H9 (cell line): ENCODE results near the gene DDX19B. TPM values are rescaled to one million over a fixed set of nuclear protein-coding genes. Genes with fewer than 3 reads are reported as not detected.

Source experiments
- DNase-seq: peaks from one replicate; pipeline ENCODE4 v3.0.0-alpha.2; 2017
- H2AFZ ChIP-seq: one replicate; pipeline ENCODE4 v1.6.1; 2013; ENCODE audit warnings: mild to moderate bottlenecking, low read length, control low read depth, moderate library complexity
- H2AK5ac ChIP-seq: 2 replicates; pipeline ENCODE4 v1.6.1; 2013; ENCODE audit warnings: low read length, control low read depth, mixed read lengths; ENCODE audit not compliant: insufficient read length
- H2BK120ac ChIP-seq: one replicate; pipeline ENCODE4 v1.6.1; 2013; ENCODE audit warnings: low read depth, mild to moderate bottlenecking, low read length, control low read depth, inconsistent platforms; ENCODE audit not compliant: poor library complexity, severe bottlenecking
- H2BK12ac ChIP-seq: 2 replicates; pipeline ENCODE4 v1.6.1; 2013; ENCODE audit warnings: low read length, control low read depth, mixed read lengths, low read depth; ENCODE audit not compliant: insufficient read length
- H2BK15ac ChIP-seq: 2 replicates; pipeline ENCODE4 v1.6.1; 2013; ENCODE audit warnings: low read depth, low read length, control low read depth
- H2BK20ac ChIP-seq: one replicate; pipeline ENCODE4 v1.6.1; 2013; ENCODE audit warnings: low read depth, mild to moderate bottlenecking, low read length, control low read depth, inconsistent platforms; ENCODE audit not compliant: poor library complexity, severe bottlenecking
- H2BK5ac ChIP-seq: 2 replicates; pipeline ENCODE4 v1.6.1; 2013; ENCODE audit warnings: low read length, control low read depth, mixed read lengths; ENCODE audit not compliant: insufficient read length
- H3K14ac ChIP-seq: 2 replicates; pipeline ENCODE4 v1.6.1; 2013; ENCODE audit warnings: low read length, control low read depth; ENCODE audit not compliant: insufficient read depth
- H3K18ac ChIP-seq: 2 replicates; pipeline ENCODE4 v1.6.1; 2013; ENCODE audit warnings: low read depth, mild to moderate bottlenecking, mixed read lengths, low read length, control low read depth; ENCODE audit not compliant: insufficient read length
- H3K23ac ChIP-seq: 2 replicates; pipeline ENCODE4 v1.6.1; 2013; ENCODE audit warnings: low read length, control low read depth, mixed read lengths, low read depth; ENCODE audit not compliant: insufficient read length
- H3K23me2 ChIP-seq: 2 replicates; pipeline ENCODE4 v1.6.1; 2013; ENCODE audit warnings: low read depth, mild to moderate bottlenecking, mixed read lengths, low read length, control low read depth; ENCODE audit not compliant: insufficient read length, poor library complexity, severe bottlenecking
- H3K27ac ChIP-seq: 2 replicates; pipeline ENCODE4 v1.5.1; 2013; ENCODE audit warnings: low read length, control low read depth, mixed read lengths, low read depth; ENCODE audit not compliant: insufficient read length
- H3K27me3 ChIP-seq: 2 replicates; pipeline ENCODE4 v1.6.1; 2013; ENCODE audit warnings: low read length, control low read depth, inconsistent platforms; ENCODE audit not compliant: insufficient read depth
- H3K4ac ChIP-seq: 2 replicates; pipeline ENCODE4 v1.6.1; 2013; ENCODE audit warnings: low read depth, mild to moderate bottlenecking, control low read depth, inconsistent platforms, low read length, moderate library complexity
- H3K4me1 ChIP-seq: 2 replicates; pipeline ENCODE4 v1.6.1; 2013; ENCODE audit warnings: low read length, control low read depth, inconsistent platforms; ENCODE audit not compliant: insufficient read depth
- H3K4me2 ChIP-seq: 2 replicates; pipeline ENCODE4 v1.6.1; 2013; ENCODE audit warnings: low read length, control low read depth, mixed read lengths; ENCODE audit not compliant: insufficient read length, insufficient read depth
- H3K56ac ChIP-seq: 2 replicates; pipeline ENCODE4 v1.6.1; 2013; ENCODE audit warnings: low read depth, mild to moderate bottlenecking, mixed read lengths, low read length, control low read depth; ENCODE audit not compliant: insufficient read length
- H3K79me1 ChIP-seq: 2 replicates; pipeline ENCODE4 v1.6.1; 2013; ENCODE audit warnings: low read depth, mild to moderate bottlenecking, moderate library complexity, low read length, control low read depth, inconsistent platforms; ENCODE audit not compliant: insufficient read depth, poor library complexity, severe bottlenecking
- H3K79me2 ChIP-seq: 2 replicates; pipeline ENCODE4 v1.6.1; 2013; ENCODE audit warnings: low read length, control low read depth, inconsistent platforms; ENCODE audit not compliant: insufficient read depth
- H3K9ac ChIP-seq: 2 replicates; pipeline ENCODE4 v1.6.1; 2013; ENCODE audit warnings: low read length, control low read depth, mixed read lengths; ENCODE audit not compliant: insufficient read length; ENCODE audit errors: extremely low read depth
- H3K9me3 ChIP-seq: one replicate; pipeline ENCODE4 v1.6.1; 2013; ENCODE audit warnings: low read depth, low read length, inconsistent platforms; ENCODE audit not compliant: control insufficient read depth
- H3T11ph ChIP-seq: one replicate; pipeline ENCODE4 v1.6.1; 2013; ENCODE audit warnings: mild to moderate bottlenecking, low read length, control low read depth, inconsistent platforms
- H4K20me1 ChIP-seq: one replicate; pipeline ENCODE4 v1.6.1; 2013; ENCODE audit not compliant: control insufficient read depth, insufficient read length, insufficient read depth
- H4K5ac ChIP-seq: 2 replicates; pipeline ENCODE4 v1.6.1; 2013; ENCODE audit warnings: low read depth, mild to moderate bottlenecking, mixed read lengths, low read length, control low read depth; ENCODE audit not compliant: insufficient read length
- H4K8ac ChIP-seq: replicated peaks from 2 replicates; pipeline ENCODE4 v1.6.1; 2013; ENCODE audit warnings: low read length, control low read depth, mixed read lengths, low read depth; ENCODE audit not compliant: insufficient read length
- H4K91ac ChIP-seq: 2 replicates; pipeline ENCODE4 v1.6.1; 2013; ENCODE audit warnings: low read depth, mild to moderate bottlenecking, moderate library complexity, mixed read lengths, low read length, control low read depth; ENCODE audit not compliant: insufficient read length
- H3K27ac Mint-ChIP-seq, 3 experiments: 2 replicates in 2 of 3; 3 replicates in 1 of 3; pipeline ENCODE4 v1.8.0; 2020 to 2021; ENCODE audit warnings: mixed read lengths in 3 of 3, mild to moderate bottlenecking in 1 of 3, moderate library complexity in 1 of 3
- H3K27me3 Mint-ChIP-seq: 2 replicates; pipeline ENCODE4 v1.8.0; 2021; ENCODE audit warnings: low read depth, mild to moderate bottlenecking, moderate library complexity, mixed read lengths
- H3K36me3 Mint-ChIP-seq, 3 experiments: 2 replicates in 2 of 3; 3 replicates in 1 of 3; pipeline ENCODE4 v1.8.0; 2020 to 2021; ENCODE audit warnings: low read depth in 3 of 3, mixed read lengths in 3 of 3; ENCODE audit not compliant: insufficient read depth in 1 of 3
- H3K4me1 Mint-ChIP-seq, 2 experiments: 2 replicates each; pipeline ENCODE4 v1.8.0; 2020; ENCODE audit warnings: mixed read lengths in 2 of 2
- H3K4me3 Mint-ChIP-seq, 2 experiments: 2 replicates in 1 of 2; 3 replicates in 1 of 2; pipeline ENCODE4 v1.8.0; 2020 to 2021; ENCODE audit warnings: mild to moderate bottlenecking in 2 of 2, mixed read lengths in 2 of 2, moderate library complexity in 1 of 2
- H3K9me3 Mint-ChIP-seq, 2 experiments: 2 replicates in 1 of 2; 3 replicates in 1 of 2; pipeline ENCODE4 v1.8.0; 2020; ENCODE audit warnings: mild to moderate bottlenecking in 2 of 2, mixed read lengths in 2 of 2, moderate library complexity in 1 of 2
- WGBS: extraction: QIAGEN DNeasy Blood & Tissue Kit; methylation state at CpG from one replicate; pipeline ENCODE4 v1.1.7; 2013; ENCODE audit warnings: missing lambda C conversion rate, low lambda C conversion rate, mixed read lengths; ENCODE audit not compliant: insufficient read length; ENCODE audit errors: extremely low coverage; 5-methylcytosine and 5-hydroxymethylcytosine counted together
- total RNA-seq: library from RNA; stranded (reverse); gene quantifications from 2 replicates; pipeline ENCODE4 v1.2.1, GENCODE V29; 2021
- TF ChIP-seq, protein P1 (sequence below): fragments of 200-600 bp; sonication (generic); conservative IDR thresholded peaks from 3 replicates; pipeline ENCODE4 v1.8.0; 2021; ENCODE audit warnings: antibody characterized with exemption, mild to moderate bottlenecking

DDX19B gene
- total RNA-seq, 1 experiment from 2014 or later: 47.3 TPM

DNA sequence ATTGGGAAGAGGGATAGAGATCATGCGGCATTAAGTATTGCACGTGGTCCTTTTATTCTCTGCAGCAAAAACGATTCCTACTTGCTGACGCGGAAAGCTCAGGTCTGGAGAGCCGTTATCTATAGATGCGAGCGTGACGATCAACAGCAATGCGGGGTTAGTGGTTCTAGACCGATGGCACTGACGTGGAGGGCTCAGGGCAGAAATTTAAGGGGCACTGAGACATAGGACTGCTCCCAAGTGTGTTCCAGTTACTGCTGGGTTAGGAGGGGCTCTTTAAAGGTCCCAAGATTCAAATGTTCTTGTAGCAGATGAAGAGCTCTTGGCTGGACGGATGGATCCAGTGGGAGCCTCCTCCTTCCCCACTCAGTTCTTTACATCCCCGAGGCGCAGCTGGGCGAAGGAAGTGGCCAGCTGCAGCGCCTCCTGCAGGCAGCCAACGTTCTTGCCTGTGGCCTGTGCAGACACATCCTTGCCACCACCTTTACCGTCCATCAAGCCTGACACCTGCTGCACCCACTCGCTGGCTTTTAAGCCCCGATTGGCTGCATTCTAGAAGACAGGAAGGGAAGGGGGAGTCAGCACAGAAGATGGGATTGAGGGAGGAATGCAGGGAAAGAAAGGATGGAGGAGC, 46.5 kb upstream of the DDX19B start:
- Histone ChIP-seq H3K27me3 (no peaks in the 10 kb centered on the region), H2BK20ac (no peak overlapping the region), H3T11ph (no peak overlapping the region), H4K8ac (no peak overlapping the region), H3K4me1 (no peaks in the 10 kb centered on the region), H2BK12ac (no peak overlapping the region), H2AK5ac (no peak overlapping the region), H3K4ac (no peak overlapping the region), H3K9ac (no peak overlapping the region), H3K4me2 (no peak overlapping the region), H3K23ac (no peak overlapping the region), H4K91ac (no peak overlapping the region), H4K20me1 (no peaks in the 10 kb centered on the region), H3K9me3 (no peaks in the 10 kb centered on the region), H4K5ac (no peak overlapping the region), H3K14ac (no peak overlapping the region), H3K27ac (no peak overlapping the region), H3K79me2 (peaks cover 2% of the 10 kb centered on the region; the same call in 1 of the 2 replicates), H3K79me1 (no peaks in the 10 kb centered on the region), H2BK5ac (no peak overlapping the region), H3K23me2 (no peaks in the 10 kb centered on the region), H2BK120ac (no peak overlapping the region), H3K18ac (no peak overlapping the region), H3K56ac (no peak overlapping the region), H2AFZ (no peak overlapping the region), H2BK15ac (no peak overlapping the region)
- peak; percentile 81 for DNase-seq
- Mint-ChIP-seq H3K27me3 (peaks cover 1% of the 10 kb centered on the region; the same call in 1 of the 2 replicates), H3K36me3 (peaks cover 40 to 70% (median 57%) of the 10 kb centered on the region in 3 experiments), H3K9me3 (no peaks in the 10 kb centered on the region), H3K27ac (peak overlapping the region in 2 of 3 experiments; percentile 75 to 97; a peak in 6 of 7 replicates), H3K4me3 (peak overlapping the region; percentile 85 to 88; a peak in 4 of 5 replicates), H3K4me1 (peaks cover 7 to 11% of the 10 kb centered on the region in 2 experiments)
- no CpG with 5 or more reads among the region's 21 CpGs for WGBS
- TF ChIP-seq, protein P1, sequence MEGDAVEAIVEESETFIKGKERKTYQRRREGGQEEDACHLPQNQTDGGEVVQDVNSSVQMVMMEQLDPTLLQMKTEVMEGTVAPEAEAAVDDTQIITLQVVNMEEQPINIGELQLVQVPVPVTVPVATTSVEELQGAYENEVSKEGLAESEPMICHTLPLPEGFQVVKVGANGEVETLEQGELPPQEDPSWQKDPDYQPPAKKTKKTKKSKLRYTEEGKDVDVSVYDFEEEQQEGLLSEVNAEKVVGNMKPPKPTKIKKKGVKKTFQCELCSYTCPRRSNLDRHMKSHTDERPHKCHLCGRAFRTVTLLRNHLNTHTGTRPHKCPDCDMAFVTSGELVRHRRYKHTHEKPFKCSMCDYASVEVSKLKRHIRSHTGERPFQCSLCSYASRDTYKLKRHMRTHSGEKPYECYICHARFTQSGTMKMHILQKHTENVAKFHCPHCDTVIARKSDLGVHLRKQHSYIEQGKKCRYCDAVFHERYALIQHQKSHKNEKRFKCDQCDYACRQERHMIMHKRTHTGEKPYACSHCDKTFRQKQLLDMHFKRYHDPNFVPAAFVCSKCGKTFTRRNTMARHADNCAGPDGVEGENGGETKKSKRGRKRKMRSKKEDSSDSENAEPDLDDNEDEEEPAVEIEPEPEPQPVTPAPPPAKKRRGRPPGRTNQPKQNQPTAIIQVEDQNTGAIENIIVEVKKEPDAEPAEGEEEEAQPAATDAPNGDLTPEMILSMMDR: peak; percentile 82
